ENCODE results near the gene NPHP4. TPM values are rescaled to one million over a fixed set of nuclear protein-coding genes. Genes with fewer than 3 reads are reported as not detected.

NPHP4 gene
- total RNA-seq, 1 donor = 2.7 TPM

DNA sequence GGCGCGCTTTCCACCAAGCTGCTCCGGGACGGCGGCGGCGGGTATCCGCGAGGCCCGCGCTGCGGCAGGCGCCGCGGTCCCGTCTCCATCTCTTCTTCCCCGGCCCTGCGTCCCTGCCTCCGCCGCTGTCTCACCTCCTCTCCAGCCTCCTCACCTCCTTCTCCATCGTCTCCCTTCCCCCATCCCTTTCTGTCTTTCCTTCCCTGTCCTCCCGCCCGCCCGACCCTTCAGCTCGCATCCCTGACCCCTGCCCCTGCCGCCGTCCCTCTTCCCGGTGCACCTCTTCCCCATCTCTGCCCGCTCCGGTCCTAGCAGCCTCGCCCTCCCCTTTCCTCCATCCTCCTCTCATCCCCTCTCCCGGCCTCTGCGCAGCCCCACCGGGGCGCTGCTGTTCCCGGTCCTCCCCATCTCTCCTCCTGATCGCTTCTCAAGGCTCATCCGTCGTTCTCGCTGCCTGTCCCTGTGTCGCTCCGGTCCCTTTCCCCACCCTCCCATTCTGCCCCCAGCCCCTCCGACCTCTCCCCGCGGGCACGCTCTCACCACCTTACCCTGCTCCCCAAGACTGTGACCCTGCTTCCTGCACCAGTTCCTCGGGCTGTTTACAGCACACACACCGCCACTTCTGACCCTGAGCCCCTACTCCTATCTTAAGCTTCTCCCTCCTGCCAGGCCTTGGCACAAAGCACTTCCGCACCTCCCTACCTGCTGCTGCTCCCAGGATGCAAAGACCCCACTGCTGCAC, 760 bp upstream of the NPHP4 start:
- H3K4me1 ChIP-seq (ENCODE audit: insufficient read depth, low read length) = peaks cover 35% of the 10 kb centered on the region
- no peaks in the 10 kb centered on the region for H3K9me3 ChIP-seq (ENCODE audit: low read depth, low read length)
- peak overlapping the region; percentile 70 for H3K4me3 ChIP-seq (ENCODE audit: low read length)
- no peaks in the 10 kb centered on the region for H3K27me3 ChIP-seq (ENCODE audit: insufficient read depth, low read length)

DNA sequence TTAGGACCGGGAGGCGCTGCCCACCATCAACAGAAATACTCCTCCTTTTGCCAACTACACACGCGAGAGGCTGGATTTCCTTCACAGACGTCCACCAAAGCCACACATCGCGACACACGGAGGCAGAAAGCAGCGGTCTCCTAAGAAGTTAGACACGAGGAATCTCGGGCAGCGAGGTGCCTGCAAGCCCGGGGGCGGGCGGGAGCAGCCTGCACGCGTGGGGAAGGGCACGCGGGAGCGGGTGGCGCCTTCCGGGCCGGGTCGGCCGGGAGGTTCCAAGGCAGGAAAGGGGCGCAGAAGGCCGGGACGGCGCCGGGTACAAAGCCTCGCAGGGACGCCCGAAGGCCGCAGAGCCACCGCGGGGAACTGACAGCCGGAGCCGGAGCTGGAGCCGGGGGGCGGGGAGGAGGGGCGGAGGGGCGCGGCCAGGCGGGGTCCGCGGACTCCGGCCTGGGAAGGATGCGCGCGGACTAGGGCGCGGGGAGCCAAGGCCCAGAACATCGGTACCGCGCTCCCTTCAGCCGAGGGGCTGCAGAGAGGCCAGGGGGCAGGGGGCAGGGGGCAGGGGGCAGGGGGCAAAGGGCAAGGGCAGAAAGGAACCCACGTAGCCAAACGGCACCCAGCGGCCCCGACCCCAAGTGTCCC, 722 bp downstream of the NPHP4 start:
- peak overlapping the region; percentile 70 for H3K4me3 ChIP-seq (ENCODE audit: low read length)
- H3K27me3 ChIP-seq (ENCODE audit: insufficient read depth, low read length) = no peaks in the 10 kb centered on the region
- H3K9me3 ChIP-seq (ENCODE audit: low read depth, low read length) = no peaks in the 10 kb centered on the region
- peaks cover 35% of the 10 kb centered on the region for H3K4me1 ChIP-seq (ENCODE audit: insufficient read depth, low read length)

DNA sequence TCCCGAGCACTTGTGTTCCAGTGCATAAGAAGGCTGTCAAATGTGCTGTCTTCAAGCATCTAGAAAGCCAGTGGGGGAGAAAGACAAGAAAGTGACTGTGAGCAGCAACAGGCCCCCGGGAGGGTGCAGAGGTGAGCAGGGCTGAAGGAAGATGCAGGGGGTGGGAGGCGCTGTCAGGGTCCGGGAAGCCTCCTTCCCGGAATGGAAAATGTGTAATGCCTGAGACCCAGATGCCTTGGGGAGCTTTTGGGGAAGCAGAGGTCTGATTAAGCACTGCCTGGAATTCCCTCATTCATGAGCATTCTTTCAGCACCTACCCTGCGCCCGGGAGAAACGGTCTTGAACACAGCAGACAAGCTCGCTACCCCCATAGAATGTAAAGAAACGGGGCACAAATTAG, 1.3 kb downstream of the NPHP4 start:
- H3K9me3 ChIP-seq (ENCODE audit: low read depth, low read length) = no peaks in the 10 kb centered on the region
- H3K4me1 ChIP-seq (ENCODE audit: insufficient read depth, low read length) = peaks cover 35% of the 10 kb centered on the region
- no peak overlapping the region for H3K4me3 ChIP-seq (ENCODE audit: low read length)
- H3K27me3 ChIP-seq (ENCODE audit: insufficient read depth, low read length) = no peaks in the 10 kb centered on the region

DNA sequence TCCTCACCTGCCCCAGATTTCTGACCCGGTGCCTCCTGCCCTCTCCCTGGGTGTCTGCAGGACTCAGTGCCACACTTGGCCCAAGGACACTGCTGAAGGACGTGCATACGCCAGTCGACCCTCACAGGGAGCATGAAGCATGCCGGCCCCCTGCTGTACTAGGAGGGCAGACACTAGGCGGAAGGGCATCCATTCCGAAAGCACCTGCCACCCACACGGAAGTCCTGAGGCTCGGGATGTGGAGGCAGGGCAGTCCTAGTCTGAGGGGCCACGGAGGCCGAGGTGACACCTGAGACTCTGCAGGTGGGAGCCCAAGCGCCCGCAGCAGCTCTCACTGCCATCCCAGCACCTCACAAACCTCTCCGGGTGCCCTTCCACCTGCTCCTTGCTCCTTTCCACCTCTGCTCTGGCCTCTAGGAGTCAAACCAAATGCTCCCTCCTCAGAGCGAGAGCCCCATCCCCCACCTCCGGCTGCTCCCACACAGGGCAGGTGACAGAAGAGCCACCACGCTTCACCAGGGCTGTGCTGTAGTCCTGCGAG, 2.4 kb downstream of the NPHP4 start:
- Histone ChIP-seq H3K4me3 (ENCODE audit: low read length) (no peak overlapping the region), H3K27me3 (ENCODE audit: insufficient read depth, low read length) (no peaks in the 10 kb centered on the region), H3K4me1 (ENCODE audit: insufficient read depth, low read length) (peaks cover 25% of the 10 kb centered on the region)

DNA sequence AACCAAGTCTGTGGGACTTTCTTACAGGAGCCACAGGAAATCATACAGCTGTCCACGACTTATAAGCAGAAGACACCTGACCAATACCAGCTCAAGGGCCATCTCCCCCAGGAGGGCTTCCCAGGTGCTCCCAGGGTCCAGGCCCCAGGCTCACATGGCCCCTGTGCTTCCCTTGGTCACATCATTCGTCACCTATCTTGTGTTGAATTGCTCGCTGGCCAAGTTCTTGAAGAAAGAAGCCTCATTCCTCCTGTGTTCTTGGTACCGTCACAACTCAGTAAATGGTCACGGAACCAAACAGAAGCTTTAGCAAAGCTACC, 3.0 kb downstream of the NPHP4 start:
- Histone ChIP-seq H3K4me1 (ENCODE audit: insufficient read depth, low read length) (peaks cover 20% of the 10 kb centered on the region), H3K9me3 (ENCODE audit: low read depth, low read length) (no peaks in the 10 kb centered on the region), H3K27me3 (ENCODE audit: insufficient read depth, low read length) (no peaks in the 10 kb centered on the region), H3K4me3 (ENCODE audit: low read length) (no peak overlapping the region)

More for the DNA sequence above, 2.4 kb downstream of the NPHP4 start:
- no peaks in the 10 kb centered on the region for H3K9me3 ChIP-seq (ENCODE audit: low read depth, low read length)

DNA sequence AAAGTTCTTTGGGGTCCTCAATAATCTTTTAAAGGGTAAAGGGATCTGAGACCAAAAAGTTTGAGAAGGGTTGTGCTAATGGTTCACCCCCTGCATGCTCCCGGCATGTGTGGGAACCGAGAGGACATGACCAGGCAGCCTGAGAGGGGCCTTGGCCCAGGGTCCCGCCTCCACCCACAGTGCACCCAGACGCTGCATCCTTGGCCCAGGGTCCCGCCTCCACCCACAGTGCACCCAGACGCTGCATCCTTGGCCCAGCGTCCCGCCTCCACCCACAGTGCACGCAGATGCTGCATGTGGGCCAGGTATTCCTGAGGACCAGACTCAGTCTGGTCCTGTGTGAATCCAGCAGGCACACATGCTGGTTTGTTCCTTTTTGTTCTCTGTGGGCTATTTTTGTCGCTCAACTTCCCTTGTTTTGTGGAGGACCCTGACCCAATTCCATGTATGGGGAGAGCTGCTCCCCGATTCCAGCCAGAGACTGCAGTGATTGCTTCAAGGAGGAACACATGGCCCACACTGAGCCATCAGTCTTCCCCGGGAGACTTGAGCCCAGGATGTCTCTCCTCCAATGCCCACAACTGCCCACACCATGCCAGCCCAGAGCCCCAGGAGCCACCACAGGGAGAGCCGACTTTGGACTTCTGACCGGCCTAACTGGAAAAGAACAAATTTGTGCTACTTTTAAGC, 3.5 kb downstream of the NPHP4 start:
- Histone ChIP-seq H3K27me3 (ENCODE audit: insufficient read depth, low read length) (no peaks in the 10 kb centered on the region), H3K9me3 (ENCODE audit: low read depth, low read length) (no peaks in the 10 kb centered on the region)

DNA sequence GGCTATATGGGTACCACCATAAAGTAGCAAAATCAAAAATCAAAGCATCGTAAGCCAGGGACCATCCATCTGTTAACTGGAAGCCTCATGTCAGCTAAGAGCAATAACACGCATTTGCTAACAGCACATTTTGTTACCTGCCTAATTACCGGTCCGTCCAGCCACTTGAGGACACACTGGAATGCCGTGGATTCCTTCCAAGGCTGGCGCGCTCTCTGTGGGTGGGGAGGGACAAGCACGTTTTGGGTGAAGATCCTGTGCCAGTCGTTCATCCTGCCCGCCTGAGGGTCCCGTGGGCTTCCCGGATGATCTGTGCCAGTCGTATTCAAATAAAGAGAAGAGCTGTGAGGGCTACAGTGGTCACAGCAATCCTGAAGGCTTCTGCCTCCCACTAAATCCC, 6.2 kb downstream of the NPHP4 start:
- Histone ChIP-seq H3K4me1 (ENCODE audit: insufficient read depth, low read length) (peaks cover 5% of the 10 kb centered on the region), H3K9me3 (ENCODE audit: low read depth, low read length) (no peaks in the 10 kb centered on the region), H3K27me3 (ENCODE audit: insufficient read depth, low read length) (no peaks in the 10 kb centered on the region), H3K4me3 (ENCODE audit: low read length) (no peak overlapping the region)

More for the DNA sequence above, 3.5 kb downstream of the NPHP4 start:
- peaks cover 15% of the 10 kb centered on the region for H3K4me1 ChIP-seq (ENCODE audit: insufficient read depth, low read length)
- H3K4me3 ChIP-seq (ENCODE audit: low read length) = no peak overlapping the region

DNA sequence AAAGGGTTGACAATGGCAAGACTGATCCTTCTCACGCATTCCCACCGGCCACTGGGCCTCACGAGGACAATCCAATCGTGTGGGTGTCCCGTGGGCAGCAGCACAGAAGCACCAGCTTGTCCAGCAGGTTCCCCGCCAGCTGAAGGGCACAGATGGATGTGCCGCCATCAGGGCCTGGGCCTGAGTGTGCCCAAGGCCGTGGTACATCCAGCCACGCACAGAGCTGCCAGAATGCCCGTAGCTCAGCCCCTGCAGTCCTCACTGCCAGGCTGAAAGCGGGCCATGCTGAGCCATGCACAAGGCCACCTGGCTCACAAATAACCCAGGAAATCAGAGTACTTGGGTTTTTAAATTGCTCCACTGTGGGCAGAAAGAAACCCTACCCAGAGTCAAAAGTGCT, 7.0 kb downstream of the NPHP4 start:
- no peaks in the 10 kb centered on the region for H3K27me3 ChIP-seq (ENCODE audit: insufficient read depth, low read length)
- H3K4me3 ChIP-seq (ENCODE audit: low read length) = no peak overlapping the region
- no peaks in the 10 kb centered on the region for H3K9me3 ChIP-seq (ENCODE audit: low read depth, low read length)
- peaks cover 7% of the 10 kb centered on the region for H3K4me1 ChIP-seq (ENCODE audit: insufficient read depth, low read length)

DNA sequence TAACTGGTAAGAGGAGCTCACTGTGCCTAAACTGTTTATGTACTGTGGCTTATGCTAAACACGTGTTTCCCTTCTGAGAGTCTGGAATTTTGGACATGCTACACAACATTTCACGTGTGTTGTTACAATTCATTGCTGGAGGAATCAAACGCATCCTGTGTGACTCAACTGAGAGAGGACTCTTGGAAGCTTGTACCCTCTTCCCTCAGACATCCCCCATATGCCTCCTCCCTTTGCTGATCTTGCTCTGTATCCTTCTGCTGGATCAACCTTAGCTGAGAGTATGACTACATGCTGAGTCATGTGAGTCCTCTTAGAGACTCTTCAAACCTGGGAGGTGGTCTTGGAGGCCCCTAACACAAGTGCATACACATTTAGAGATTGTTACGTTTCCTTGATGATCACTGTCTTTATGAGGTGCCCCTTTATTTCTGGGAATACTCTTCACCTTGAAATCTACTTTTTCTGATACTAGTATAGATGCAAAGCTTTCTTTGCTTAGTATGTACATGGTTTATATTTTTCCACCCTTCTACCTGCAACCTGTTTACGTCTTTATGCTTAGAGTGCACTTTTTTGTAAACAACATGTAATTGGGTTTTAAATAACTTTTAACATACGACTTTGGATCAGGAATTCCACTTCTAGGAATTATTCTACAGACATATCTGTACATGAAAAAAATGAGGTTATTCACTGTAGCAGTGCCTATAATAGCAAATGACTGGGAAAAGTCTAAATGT, 8.7 kb downstream of the NPHP4 start:
- Histone ChIP-seq H3K9me3 (ENCODE audit: low read depth, low read length) (no peaks in the 10 kb centered on the region), H3K4me1 (ENCODE audit: insufficient read depth, low read length) (peaks cover 12% of the 10 kb centered on the region), H3K4me3 (ENCODE audit: low read length) (no peak overlapping the region), H3K27me3 (ENCODE audit: insufficient read depth, low read length) (no peaks in the 10 kb centered on the region)

DNA sequence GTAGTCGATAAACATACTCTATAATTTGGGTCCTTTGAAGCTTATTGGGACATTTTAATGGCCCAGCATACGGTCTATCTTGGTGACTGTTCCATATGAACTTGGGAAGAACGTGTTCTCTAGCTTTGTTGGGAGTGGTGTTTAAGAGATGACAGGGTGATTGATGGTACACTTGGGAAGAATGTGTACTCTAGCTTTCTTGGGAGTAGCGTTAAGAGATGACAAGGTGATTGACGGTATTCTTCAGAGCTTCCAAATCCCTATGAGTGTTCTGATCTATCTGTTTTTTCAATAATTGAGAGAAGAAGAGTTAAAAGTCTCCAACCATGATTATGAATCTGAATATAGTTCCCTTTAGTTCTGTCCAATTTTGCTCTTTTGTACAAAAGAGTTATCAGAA, 9.4 kb downstream of the NPHP4 start:
- no peak overlapping the region for H3K4me3 ChIP-seq (ENCODE audit: low read length)
- H3K4me1 ChIP-seq (ENCODE audit: insufficient read depth, low read length) = peaks cover 12% of the 10 kb centered on the region
- H3K27me3 ChIP-seq (ENCODE audit: insufficient read depth, low read length) = no peaks in the 10 kb centered on the region
- no peaks in the 10 kb centered on the region for H3K9me3 ChIP-seq (ENCODE audit: low read depth, low read length)

DNA sequence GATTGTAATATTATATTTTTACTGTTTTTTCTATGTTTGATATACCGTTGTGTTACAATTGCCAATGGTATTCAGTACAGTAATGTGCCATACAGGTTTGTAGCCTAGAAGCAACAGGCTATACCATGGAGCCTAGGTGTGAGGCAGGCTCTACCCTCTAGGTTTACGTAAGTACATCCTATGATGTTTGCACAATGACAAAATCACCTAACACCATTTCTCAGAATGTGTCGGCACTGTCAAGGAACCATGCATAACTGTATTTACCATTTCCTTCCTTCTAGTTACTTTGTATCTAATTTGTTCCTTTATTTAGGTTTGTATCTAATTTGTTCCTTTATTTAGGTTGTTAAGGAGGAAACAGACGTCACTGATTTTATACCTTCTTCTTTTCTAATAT, 9.9 kb downstream of the NPHP4 start:
- Histone ChIP-seq H3K9me3 (ENCODE audit: low read depth, low read length) (no peaks in the 10 kb centered on the region), H3K4me3 (ENCODE audit: low read length) (no peak overlapping the region), H3K4me1 (ENCODE audit: insufficient read depth, low read length) (peaks cover 12% of the 10 kb centered on the region), H3K27me3 (ENCODE audit: insufficient read depth, low read length) (no peaks in the 10 kb centered on the region)

DNA sequence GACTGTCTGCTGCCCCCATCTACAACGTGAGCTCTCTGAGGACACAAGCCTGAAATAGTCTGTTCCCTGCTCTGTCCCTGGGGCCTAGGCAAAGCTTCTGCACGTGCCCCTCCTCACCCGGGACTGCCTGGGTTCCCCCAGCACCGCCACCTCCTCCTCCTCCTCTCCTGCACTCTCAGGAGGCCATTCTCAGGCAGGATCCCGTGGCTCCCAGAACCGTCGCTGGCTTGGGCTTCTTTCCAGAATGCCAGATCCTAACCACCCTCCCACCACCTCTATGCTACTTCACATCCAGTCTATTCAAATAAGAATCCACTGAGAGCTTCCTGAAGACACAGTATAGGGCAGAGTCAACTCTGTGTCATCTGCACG, 11.2 kb downstream of the NPHP4 start:
- Histone ChIP-seq H3K9me3 (ENCODE audit: low read depth, low read length) (no peaks in the 10 kb centered on the region), H3K27me3 (ENCODE audit: insufficient read depth, low read length) (no peaks in the 10 kb centered on the region), H3K4me1 (ENCODE audit: insufficient read depth, low read length) (peaks cover 17% of the 10 kb centered on the region), H3K4me3 (ENCODE audit: low read length) (no peak overlapping the region)

DNA sequence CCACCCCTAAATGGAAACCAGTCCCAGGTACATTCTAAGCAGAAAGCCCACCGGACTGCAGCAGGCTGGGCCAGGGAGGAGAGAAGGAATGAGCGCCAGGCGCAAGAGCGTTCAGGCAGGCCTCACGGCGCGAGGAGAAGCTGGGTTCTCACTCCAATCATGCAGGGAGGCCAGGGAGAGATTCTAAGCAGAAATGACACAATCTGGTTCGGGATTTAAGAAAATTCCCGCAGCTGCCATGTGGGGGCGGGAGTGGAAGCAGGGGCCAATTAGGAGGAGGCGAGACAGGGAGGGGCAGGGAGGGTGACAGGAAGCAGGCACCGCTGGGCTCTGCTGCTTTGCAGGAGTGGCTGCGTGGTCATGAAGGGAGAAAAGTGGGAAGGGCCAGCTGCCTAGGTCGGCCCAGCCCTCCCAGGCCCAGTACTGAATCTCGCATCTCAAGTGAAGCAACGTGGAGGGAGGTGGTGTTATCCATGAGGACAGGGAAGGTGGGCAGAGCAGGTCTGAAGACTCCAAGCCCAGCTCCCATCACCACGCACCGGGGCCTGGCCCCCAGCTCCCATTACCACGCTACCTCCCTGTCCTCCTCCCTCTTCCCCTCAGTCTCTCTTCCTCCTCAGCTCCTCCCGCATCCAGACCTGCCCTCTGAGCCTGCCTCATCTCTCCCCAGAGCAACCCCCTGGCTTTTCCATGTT, 11.8 kb downstream of the NPHP4 start:
- H3K27me3 ChIP-seq (ENCODE audit: insufficient read depth, low read length) = no peaks in the 10 kb centered on the region
- no peak overlapping the region for H3K4me3 ChIP-seq (ENCODE audit: low read length)
- H3K9me3 ChIP-seq (ENCODE audit: low read depth, low read length) = no peaks in the 10 kb centered on the region
- H3K4me1 ChIP-seq (ENCODE audit: insufficient read depth, low read length) = peaks cover 23% of the 10 kb centered on the region

DNA sequence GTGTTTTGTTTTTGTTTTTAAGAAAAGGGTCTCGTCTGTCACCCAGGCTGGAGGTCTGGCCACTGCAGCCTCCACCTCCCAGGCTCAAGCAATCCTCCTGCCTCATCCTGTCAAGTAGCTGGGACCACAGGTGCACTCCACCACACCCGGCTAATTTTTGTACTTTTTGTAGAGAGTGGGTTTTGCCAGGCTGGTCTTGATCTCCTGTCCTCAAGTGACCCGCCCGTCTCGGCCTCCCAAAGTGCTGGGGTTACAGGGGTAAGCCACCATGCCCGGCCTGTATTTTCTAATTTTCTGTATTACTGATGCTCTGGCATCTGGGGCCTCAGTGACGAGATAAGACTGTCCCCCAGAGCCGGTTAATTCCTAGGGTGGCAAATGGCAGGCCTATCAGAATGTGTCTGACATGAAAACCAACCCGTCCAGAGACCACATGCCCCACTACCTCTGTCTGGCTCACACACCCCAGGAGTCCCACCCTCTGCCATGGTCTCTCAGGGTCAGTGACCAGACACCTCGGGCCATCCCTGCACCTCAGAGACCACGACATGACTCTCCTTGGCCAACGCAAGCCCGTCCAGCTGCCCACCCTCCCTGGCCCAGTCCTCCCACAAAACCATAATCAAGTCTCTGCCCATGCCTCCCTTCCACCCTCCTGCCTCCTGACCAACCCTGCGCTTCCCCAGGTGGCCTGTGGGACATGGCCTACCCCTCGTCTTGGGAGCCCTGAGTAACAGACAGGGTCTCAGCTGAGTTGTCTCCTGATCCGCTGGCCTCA, 12.5 kb downstream of the NPHP4 start:
- Histone ChIP-seq H3K27me3 (ENCODE audit: insufficient read depth, low read length) (no peaks in the 10 kb centered on the region), H3K4me3 (ENCODE audit: low read length) (no peak overlapping the region), H3K9me3 (ENCODE audit: low read depth, low read length) (no peaks in the 10 kb centered on the region), H3K4me1 (ENCODE audit: insufficient read depth, low read length) (peaks cover 27% of the 10 kb centered on the region)
